Measurements from ENCODE around the gene FOXL1.

FOXL1 gene

DNA sequence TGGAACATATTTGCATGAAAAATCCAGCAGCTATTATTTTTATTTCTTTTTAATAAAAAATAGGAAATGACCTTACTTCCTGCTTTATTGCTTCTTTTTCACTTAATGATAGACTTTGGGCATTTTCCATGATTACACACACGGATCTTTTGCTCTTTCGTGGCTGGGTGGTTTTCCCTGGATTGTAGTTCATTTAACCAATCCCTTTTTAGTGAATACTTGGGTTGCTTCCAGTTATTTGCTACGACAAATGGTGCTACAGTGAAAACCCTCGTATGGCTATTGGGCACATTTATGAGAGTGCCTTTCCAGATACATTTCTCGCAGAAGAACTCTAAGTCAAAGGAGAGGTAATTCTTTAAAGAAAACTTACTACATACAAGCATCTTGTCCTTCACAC, 38.6 kb downstream of the FOXL1 start:
- Mint-ChIP-seq H3K9me3 (no peaks in the 10 kb centered on the region), H3K4me3 (no peak overlapping the region), H3K27ac (no peak overlapping the region), H3K4me1 (no peaks in the 10 kb centered on the region), H3K27me3 (peaks cover 6% of the 10 kb centered on the region), H3K36me3 (no peaks in the 10 kb centered on the region)

DNA sequence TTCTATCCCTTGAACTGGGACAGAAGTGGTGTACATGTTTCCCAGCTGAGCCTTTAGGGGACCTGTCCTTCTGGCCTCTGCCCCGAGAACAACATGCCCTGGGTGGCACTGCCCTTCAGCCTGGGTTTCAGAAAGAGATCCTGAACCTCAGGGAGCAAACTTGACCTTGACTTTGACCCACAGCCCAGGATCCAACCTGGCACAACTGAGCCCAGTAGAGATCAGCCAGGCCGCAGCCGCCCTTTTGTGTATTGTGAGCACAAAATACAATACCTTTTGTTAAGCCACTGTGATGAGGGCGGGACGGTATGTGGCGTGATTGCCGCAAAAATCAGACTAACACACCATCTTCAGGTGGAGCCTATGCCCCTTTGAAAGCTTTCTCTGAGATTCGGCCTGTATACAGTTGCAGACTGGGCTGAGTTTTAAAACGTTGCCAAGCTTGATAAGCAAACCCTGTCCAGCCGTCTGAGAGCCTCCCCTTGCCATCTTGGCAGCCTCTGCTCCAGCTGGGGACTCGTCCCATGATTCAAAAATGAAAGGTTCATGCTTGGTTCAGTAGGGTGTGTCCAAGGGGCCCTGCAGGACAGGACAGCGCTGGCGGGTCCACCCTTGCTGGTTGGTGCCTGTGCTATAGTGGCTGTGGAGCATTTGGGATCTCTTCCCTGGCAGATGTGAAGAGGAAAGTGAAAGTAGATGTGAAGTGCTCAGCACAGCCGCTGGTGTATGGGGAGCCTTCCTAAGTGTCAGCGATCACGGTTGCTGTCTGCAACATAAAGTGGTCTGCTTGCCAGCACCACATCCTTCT, 40.3 kb downstream of the FOXL1 start:
- H3K9me3 Mint-ChIP-seq, result no peaks in the 10 kb centered on the region
- no peak overlapping the region for H3K4me3 Mint-ChIP-seq
- H3K27ac Mint-ChIP-seq, result no peak overlapping the region
- H3K27me3 Mint-ChIP-seq, result peaks cover 7% of the 10 kb centered on the region
- no peaks in the 10 kb centered on the region for H3K4me1 Mint-ChIP-seq
- H3K36me3 Mint-ChIP-seq, result no peaks in the 10 kb centered on the region

DNA sequence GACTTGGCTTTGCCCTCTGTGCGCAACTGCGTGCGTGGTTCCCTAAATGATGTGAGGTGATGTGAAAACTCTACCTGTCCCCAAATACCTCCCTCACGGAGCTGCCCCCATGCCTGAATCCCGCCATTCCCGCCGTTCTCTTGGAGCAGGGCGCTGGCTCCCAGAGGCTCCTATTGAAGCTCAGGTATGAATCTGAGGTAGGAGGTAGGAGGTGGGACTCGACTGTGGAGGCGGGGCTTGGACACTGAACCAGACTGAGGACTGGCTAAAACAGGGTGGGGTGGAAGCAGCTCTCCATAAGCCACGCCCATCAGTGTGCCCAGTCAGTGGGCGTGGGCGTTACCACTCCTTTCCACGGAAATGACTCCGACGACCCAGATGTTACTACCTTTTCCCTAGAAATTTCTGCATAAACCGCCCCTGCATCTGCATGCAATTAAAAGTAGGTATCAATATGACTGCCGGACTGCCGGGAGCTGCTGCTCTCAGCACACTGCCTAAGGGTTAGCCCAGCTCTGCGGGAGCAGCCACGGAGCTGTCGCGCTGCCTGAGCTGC, 41.0 kb downstream of the FOXL1 start:
- no peaks in the 10 kb centered on the region for H3K9me3 Mint-ChIP-seq
- no peaks in the 10 kb centered on the region for H3K4me1 Mint-ChIP-seq
- H3K27ac Mint-ChIP-seq, result no peak overlapping the region
- no peaks in the 10 kb centered on the region for H3K36me3 Mint-ChIP-seq
- peaks cover 7% of the 10 kb centered on the region for H3K27me3 Mint-ChIP-seq
- no peak overlapping the region for H3K4me3 Mint-ChIP-seq

DNA sequence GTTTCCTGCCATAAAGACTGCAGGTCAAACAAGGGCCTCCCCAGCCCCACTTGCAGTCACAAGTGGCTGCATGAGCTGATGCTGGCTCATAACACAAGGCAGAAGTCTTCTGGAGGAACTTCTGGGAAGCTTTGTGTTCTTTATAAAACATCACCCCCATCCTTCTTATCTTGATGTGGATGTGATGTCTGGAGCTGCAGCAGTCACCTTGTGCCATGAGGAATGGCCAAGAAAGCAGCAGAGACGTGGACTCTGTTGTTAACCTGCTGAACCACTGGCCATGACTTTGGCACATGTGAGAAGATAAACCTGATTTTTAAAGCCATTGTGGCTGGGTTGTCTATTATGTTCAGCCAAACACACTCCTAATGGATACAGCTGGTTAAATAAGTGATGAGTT, 41.8 kb downstream of the FOXL1 start:
- H3K36me3 Mint-ChIP-seq, result no peaks in the 10 kb centered on the region
- peaks cover 6% of the 10 kb centered on the region for H3K27me3 Mint-ChIP-seq
- H3K4me3 Mint-ChIP-seq, result no peak overlapping the region
- H3K9me3 Mint-ChIP-seq, result no peaks in the 10 kb centered on the region
- no peaks in the 10 kb centered on the region for H3K4me1 Mint-ChIP-seq
- no peak overlapping the region for H3K27ac Mint-ChIP-seq

DNA sequence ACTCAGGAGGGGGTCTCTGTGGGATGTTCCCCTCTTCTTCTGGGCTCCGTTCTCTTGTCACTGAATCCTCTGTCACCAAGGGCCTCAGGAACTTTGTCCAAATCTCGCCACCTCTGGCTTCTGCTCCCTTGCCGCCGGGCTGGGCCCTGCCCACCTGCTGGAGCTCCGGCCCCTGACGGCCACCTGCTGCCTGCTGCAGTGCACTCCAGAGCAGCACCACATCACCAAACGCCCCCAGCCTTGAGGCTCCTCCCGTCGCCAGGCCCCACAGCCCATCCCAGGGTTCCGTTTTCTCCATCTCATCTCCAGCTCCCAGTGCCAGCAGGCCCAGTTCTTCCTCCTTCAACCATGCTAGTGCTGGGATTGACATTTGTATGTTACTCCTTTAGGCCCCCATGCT, 43.6 kb downstream of the FOXL1 start:
- no peaks in the 10 kb centered on the region for H3K4me1 Mint-ChIP-seq
- no peaks in the 10 kb centered on the region for H3K36me3 Mint-ChIP-seq
- no peak overlapping the region for H3K27ac Mint-ChIP-seq
- no peaks in the 10 kb centered on the region for H3K9me3 Mint-ChIP-seq
- H3K4me3 Mint-ChIP-seq, result no peak overlapping the region
- peaks cover 6% of the 10 kb centered on the region for H3K27me3 Mint-ChIP-seq

DNA sequence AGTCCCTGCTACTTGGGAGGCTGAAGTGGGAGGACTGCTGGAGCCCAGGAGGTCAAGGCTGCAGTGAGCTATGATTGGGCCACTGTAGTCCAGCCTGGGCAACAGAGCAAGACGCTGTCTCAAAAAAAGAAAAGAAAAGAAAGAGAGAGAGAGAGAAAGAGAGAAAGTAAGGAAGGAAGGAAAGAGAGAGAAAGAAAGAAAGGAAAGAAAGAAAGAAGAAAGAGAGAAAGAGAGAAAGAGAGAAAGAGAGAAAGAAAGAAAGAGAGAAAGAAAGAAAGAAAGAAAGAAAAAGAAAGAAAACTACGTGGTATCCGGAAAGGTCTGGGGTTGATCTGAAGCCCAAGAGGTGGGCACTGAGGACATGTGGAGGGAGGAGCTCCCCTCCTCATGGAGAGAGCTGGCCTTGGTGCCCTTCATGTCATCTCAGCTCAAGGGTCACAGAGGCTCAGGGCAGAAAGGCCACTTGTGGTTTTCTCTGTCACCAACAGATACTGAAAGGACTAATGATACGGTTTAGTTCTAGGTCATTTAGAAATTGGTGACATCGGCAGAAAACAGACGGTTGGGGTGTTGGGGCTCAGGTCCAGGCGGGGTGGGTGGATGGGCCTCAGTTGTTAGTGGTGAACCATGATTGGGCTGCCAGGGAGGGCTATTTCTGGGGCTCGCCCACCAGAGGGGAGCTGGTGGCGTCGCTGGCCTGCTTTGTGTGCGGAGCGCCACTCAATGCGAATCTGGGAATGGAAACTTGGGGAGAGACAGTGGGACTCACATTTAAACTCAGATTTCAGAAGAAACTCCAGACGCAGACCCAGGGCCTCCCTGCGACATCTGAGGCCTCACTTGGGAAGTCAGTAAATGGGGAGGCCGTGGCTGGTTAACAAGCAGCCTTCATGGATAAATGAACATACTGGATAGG, 44.6 kb downstream of the FOXL1 start:
- no peak overlapping the region for H3K27ac Mint-ChIP-seq
- no peaks in the 10 kb centered on the region for H3K36me3 Mint-ChIP-seq
- no peaks in the 10 kb centered on the region for H3K9me3 Mint-ChIP-seq

DNA sequence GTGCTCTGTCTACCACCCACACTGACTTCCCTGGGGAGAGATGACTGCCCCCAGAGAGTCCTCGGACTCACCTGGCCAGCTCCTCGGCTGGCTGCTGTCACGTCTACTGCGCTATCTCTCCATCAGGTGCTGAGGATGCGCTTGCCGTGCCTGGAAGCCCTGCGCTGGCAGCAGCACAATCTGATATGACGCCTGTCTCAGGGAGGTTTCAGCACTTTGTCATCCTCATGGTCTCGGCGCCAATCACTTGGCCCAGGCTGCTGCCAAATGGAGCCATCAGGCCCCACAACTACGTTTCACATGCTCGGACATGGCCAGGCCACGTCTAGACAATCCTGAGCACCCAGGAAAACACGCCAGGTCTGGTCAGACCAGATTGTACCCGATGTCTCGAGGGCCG, 46.7 kb downstream of the FOXL1 start:
- H3K27me3 Mint-ChIP-seq, result peaks cover 3% of the 10 kb centered on the region
- no peaks in the 10 kb centered on the region for H3K9me3 Mint-ChIP-seq
- no peaks in the 10 kb centered on the region for H3K36me3 Mint-ChIP-seq
- H3K4me1 Mint-ChIP-seq, result no peaks in the 10 kb centered on the region
- no peak overlapping the region for H3K4me3 Mint-ChIP-seq
- no peak overlapping the region for H3K27ac Mint-ChIP-seq

More for the DNA sequence above, 44.6 kb downstream of the FOXL1 start:
- peaks cover 6% of the 10 kb centered on the region for H3K27me3 Mint-ChIP-seq
- no peaks in the 10 kb centered on the region for H3K4me1 Mint-ChIP-seq
- no peak overlapping the region for H3K4me3 Mint-ChIP-seq

DNA sequence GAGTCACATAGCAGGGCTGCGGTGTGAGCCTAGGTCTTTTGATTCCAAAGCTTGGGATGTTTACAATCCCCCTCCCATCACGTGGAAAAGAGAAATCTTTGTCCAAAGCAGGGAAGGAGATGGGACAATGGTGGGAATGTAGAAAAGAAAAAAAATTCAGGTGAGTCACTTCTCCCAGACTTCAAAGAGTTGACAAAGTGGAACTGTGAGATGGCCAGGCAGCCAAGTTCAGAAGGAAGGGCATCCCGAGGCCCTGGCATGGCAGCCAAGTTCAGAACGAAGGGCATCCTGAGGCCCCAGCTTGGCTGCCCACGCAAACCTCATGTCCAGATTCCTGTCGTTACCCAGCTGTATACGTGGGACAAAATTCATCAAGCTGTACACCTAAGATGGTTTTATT, 47.5 kb downstream of the FOXL1 start:
- H3K27me3 Mint-ChIP-seq, result peaks cover 4% of the 10 kb centered on the region
- no peaks in the 10 kb centered on the region for H3K4me1 Mint-ChIP-seq
- H3K36me3 Mint-ChIP-seq, result no peaks in the 10 kb centered on the region
- H3K4me3 Mint-ChIP-seq, result no peak overlapping the region
- H3K9me3 Mint-ChIP-seq, result no peaks in the 10 kb centered on the region
- H3K27ac Mint-ChIP-seq, result no peak overlapping the region

DNA sequence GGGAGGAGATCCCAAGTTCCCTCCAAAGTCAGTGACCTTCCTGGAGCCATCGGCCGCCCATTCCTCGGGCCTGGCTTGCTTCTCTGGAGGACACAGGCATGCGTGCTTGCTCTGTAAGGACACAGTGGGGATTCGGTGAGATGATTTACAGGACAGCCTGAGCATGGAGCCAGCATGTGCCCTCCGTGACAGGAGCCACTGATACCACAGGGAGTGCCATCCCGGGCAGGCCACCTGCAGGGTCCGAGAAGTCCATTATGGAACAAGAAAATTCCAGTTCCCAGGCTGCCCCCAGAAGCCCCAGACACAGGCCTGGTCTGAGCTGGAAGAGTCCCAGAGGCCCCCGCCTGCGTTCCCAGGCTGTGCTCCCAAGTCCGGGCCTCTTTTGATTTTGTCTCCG, 47.9 kb downstream of the FOXL1 start:
- H3K4me1 Mint-ChIP-seq, result no peaks in the 10 kb centered on the region
- no peaks in the 10 kb centered on the region for H3K36me3 Mint-ChIP-seq
- no peak overlapping the region for H3K27ac Mint-ChIP-seq
- H3K27me3 Mint-ChIP-seq, result peaks cover 7% of the 10 kb centered on the region
- H3K9me3 Mint-ChIP-seq, result no peaks in the 10 kb centered on the region
- H3K4me3 Mint-ChIP-seq, result no peak overlapping the region

DNA sequence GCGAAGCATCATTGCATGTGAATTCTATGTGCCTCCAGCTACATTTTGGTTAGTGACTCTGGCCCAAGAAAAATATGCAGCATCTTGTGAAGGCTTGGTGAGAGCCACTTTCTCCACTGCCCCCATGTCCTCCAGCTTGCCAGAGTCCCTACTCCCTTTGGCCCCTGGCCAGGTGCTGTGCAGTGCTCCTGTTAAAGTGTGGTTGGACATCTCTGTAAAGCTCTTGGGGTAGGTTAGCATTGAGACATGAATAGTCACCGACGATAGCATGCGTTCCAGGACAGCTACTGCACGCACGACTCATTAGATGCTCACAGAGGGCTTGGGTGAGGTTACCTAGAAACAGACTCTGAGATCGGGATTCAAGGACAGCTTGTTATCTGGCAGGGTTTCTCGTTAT, 48.6 kb downstream of the FOXL1 start:
- H3K9me3 Mint-ChIP-seq, result no peaks in the 10 kb centered on the region
- peaks cover 5% of the 10 kb centered on the region for H3K27me3 Mint-ChIP-seq
- H3K27ac Mint-ChIP-seq, result no peak overlapping the region
- H3K4me3 Mint-ChIP-seq, result no peak overlapping the region
- no peaks in the 10 kb centered on the region for H3K36me3 Mint-ChIP-seq
- no peaks in the 10 kb centered on the region for H3K4me1 Mint-ChIP-seq

DNA sequence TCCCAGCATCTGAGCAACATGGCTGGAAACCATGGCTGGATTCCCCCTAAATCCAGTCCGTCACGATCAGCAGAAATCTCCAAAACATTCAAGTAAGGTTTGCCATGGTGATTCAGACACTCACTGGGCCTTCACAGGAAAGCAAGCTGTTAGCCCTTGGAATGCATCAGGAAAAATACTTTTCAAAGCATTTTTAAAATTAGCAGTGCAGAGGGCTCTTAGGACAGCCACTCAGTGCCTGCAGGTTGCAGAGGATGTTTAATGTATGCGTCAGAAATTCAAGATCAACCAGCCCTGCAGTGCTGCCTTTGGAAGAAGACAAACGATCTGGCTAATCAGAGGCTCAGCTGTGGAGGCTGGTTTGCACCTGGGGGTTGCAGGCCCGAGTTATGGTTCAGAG, 50.3 kb downstream of the FOXL1 start:
- Mint-ChIP-seq H3K4me3 (no peak overlapping the region), H3K9me3 (no peaks in the 10 kb centered on the region), H3K27me3 (peaks cover 6% of the 10 kb centered on the region), H3K27ac (no peak overlapping the region), H3K4me1 (no peaks in the 10 kb centered on the region), H3K36me3 (no peaks in the 10 kb centered on the region)

DNA sequence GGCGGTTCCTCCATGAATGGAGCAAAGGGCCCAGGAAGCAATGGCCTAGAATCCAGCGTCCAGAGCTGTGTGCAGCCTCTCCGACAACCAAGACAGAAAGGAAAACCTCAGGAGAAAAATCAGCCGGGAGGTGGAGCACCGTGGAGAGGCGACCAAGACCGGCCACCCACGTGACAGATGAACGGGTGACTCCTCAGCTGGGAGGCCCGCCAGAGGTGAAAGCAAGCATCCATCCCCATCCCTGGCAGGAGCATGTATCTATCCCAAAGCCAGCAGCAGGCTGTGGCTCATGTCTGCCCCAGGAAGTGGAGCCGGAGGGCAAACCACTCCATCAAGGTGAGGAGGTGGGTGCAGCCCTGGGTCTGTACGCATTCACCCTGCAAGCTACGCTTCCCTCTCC, 52.1 kb downstream of the FOXL1 start:
- H3K27ac Mint-ChIP-seq, result no peak overlapping the region

DNA sequence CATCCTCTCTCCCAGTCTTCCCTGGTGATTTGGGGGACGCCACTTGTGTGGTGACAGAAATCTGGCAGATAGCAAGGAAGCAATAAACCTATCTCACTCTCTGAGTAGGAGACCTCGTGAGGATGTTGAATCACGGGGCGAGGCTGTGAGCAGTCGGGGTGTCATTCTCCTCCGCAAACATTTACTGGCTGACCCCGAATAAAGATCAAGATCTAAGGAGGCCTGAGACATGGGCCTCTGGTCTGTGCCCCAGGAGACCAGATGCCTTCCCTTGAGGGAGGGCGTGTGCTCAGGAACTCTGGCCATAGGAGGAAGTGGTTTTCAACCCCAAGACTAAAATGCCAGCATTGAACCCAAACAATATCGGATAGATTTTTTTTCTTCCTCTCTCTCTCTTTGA, 53.1 kb downstream of the FOXL1 start:
- Mint-ChIP-seq H3K27me3 (peaks cover 9% of the 10 kb centered on the region), H3K36me3 (no peaks in the 10 kb centered on the region), H3K9me3 (no peaks in the 10 kb centered on the region), H3K27ac (no peak overlapping the region), H3K4me1 (no peaks in the 10 kb centered on the region), H3K4me3 (no peak overlapping the region)

More for the DNA sequence above, 52.1 kb downstream of the FOXL1 start:
- H3K4me3 Mint-ChIP-seq, result no peak overlapping the region
- no peaks in the 10 kb centered on the region for H3K9me3 Mint-ChIP-seq
- H3K4me1 Mint-ChIP-seq, result no peaks in the 10 kb centered on the region
- H3K36me3 Mint-ChIP-seq, result no peaks in the 10 kb centered on the region
- H3K27me3 Mint-ChIP-seq, result peaks cover 6% of the 10 kb centered on the region

Data from activated naive CD4-positive, alpha-beta T cell treated with anti-CD3 and anti-CD28 coated beads, Interleukin-2, amount 50 U/mL, for 24 hours (primary cell).